Glutamatergic neuron (in vitro differentiated cells): ENCODE measurements around the gene EEFSEC. TPM values are rescaled to one million over a fixed set of nuclear protein-coding genes. Genes with fewer than 3 reads are reported as not detected.

ENCODE experiments used
- DNase-seq: peaks from one replicate; pipeline ENCODE4 v3.0.0; 2022
- H3K27ac Mint-ChIP-seq: one replicate; pipeline ENCODE4 v1.8.0; 2020; ENCODE audit warnings: mild to moderate bottlenecking, mixed read lengths, inconsistent platforms; ENCODE audit not compliant: unreplicated experiment
- H3K27me3 Mint-ChIP-seq: one replicate; pipeline ENCODE4 v1.8.0; 2020; ENCODE audit warnings: mild to moderate bottlenecking, moderate library complexity, mixed read lengths, inconsistent platforms; ENCODE audit not compliant: unreplicated experiment
- H3K36me3 Mint-ChIP-seq: one replicate; pipeline ENCODE4 v1.8.0; 2020; ENCODE audit warnings: mild to moderate bottlenecking, mixed read lengths, inconsistent platforms; ENCODE audit not compliant: unreplicated experiment
- H3K4me1 Mint-ChIP-seq: one replicate; pipeline ENCODE4 v1.8.0; 2020; ENCODE audit warnings: mild to moderate bottlenecking, low read depth, mixed read lengths, inconsistent platforms; ENCODE audit not compliant: unreplicated experiment
- H3K4me3 Mint-ChIP-seq: one replicate; pipeline ENCODE4 v1.8.0; 2020; ENCODE audit warnings: mild to moderate bottlenecking, mixed read lengths, inconsistent platforms; ENCODE audit not compliant: unreplicated experiment
- H3K9me3 Mint-ChIP-seq: one replicate; pipeline ENCODE4 v1.8.0; 2020; ENCODE audit warnings: mild to moderate bottlenecking, moderate library complexity, mixed read lengths, inconsistent platforms; ENCODE audit not compliant: unreplicated experiment
- CTCF ChIP-seq: fragments of 200-600 bp; sonication (generic); IDR thresholded peaks from one replicate; pipeline ENCODE4 v1.5.0; 2021; ENCODE audit not compliant: partially characterized antibody, unreplicated experiment
- total RNA-seq: library from RNA; stranded (reverse); fragmentation: NEBNext Ultra II Directional; extraction: Animal tissue kit (Norgen Biotek cat#: 25700); gene quantifications from one replicate; pipeline ENCODE4 v1.2.1, GENCODE V29; 2021; ENCODE audit not compliant: unreplicated experiment

Gene EEFSEC
- total RNA-seq, 1 donor from 2014 or later: 8.3 TPM

- no peak for TF ChIP-seq CTCF
- H3K27me3 Mint-ChIP-seq: peaks cover 6% of the 10 kb centered on the region
- peaks cover 6% of the 10 kb centered on the region for H3K9me3 Mint-ChIP-seq
- H3K27ac Mint-ChIP-seq: no peak overlapping the region
- peaks cover 33% of the 10 kb centered on the region for H3K4me1 Mint-ChIP-seq
- peaks cover 9% of the 10 kb centered on the region for H3K36me3 Mint-ChIP-seq
- no peak for DNase-seq
- H3K4me3 Mint-ChIP-seq: no peak overlapping the region
Measured at GRCh38 chr3:128340198-128340903, 187.1 kb downstream of the EEFSEC start.

- Mint-ChIP-seq H3K36me3 (peaks cover 8% of the 10 kb centered on the region), H3K4me1 (peaks cover 31% of the 10 kb centered on the region), H3K9me3 (peaks cover 6% of the 10 kb centered on the region), H3K27me3 (peaks cover 6% of the 10 kb centered on the region), H3K4me3 (no peak overlapping the region), H3K27ac (no peak overlapping the region)
- TF ChIP-seq CTCF: no peak
- DNase-seq: no peak
Measured at GRCh38 chr3:128340904-128341555, 187.7 kb downstream of the EEFSEC start.

- Mint-ChIP-seq H3K9me3 (peaks cover 4% of the 10 kb centered on the region), H3K4me1 (peaks cover 26% of the 10 kb centered on the region), H3K27me3 (peaks cover under 1% of the 10 kb centered on the region), H3K27ac (no peak overlapping the region), H3K4me3 (no peak overlapping the region), H3K36me3 (peaks cover under 1% of the 10 kb centered on the region)
- peak; percentile 4 for DNase-seq
- TF ChIP-seq CTCF: no peak
Measured at GRCh38 chr3:128341659-128342395, 188.5 kb downstream of the EEFSEC start.

GRCh38 chr3:128342701-128343180, 189.5 kb downstream of the EEFSEC start:
- H3K36me3 Mint-ChIP-seq: no peaks in the 10 kb centered on the region
- no peak for DNase-seq
- H3K4me1 Mint-ChIP-seq: peaks cover 26% of the 10 kb centered on the region
- H3K27ac Mint-ChIP-seq: no peak overlapping the region
- no peak overlapping the region for H3K4me3 Mint-ChIP-seq
- H3K9me3 Mint-ChIP-seq: peaks cover 4% of the 10 kb centered on the region
- TF ChIP-seq CTCF: no peak
- no peaks in the 10 kb centered on the region for H3K27me3 Mint-ChIP-seq
